B cell (primary cell): ENCODE data around the gene GPR158. TPM values are rescaled to one million over a fixed set of nuclear protein-coding genes. Genes with fewer than 3 reads are reported as not detected.

Experiments
- ATAC-seq: fragments of 200-7000 bp; cut with Tn5 transposase; one replicate; pipeline ENCODE4 v1.10.0; 2021; ENCODE audit warnings: low read depth, mild to moderate bottlenecking, moderate number of reproducible peaks, moderate library complexity
- CTCF ChIA-PET: fragments of 350-600 bp; sonication (Branson Sonifier 250); formaldehyde crosslinking; loops from one replicate; lab custom pipeline; 2021; ENCODE audit warnings: antibody characterized with exemption, inconsistent platforms; lab: Charles Lee
- POLR2A ChIA-PET: fragments of 350-600 bp; sonication (Branson Sonifier 250); formaldehyde crosslinking; loops from one replicate; lab custom pipeline; 2021; ENCODE audit warnings: antibody characterized with exemption; lab: Charles Lee
- DNase-seq: peaks from one replicate; pipeline ENCODE4 v3.0.0; 2013
- H2AFZ ChIP-seq: 2 replicates; pipeline ENCODE4 v1.6.1; 2012; ENCODE audit warnings: mild to moderate bottlenecking, low read depth, low read length; ENCODE audit not compliant: insufficient read depth, poor library complexity, severe bottlenecking
- H3K27ac ChIP-seq, 2 donors: 1 replicate in 1 of 2; 2 replicates in 1 of 2; pipeline ENCODE4 v1.5.1; 2012 to 2013; ENCODE audit warnings: low read length in 2 of 2, mild to moderate bottlenecking in 2 of 2, moderate library complexity in 1 of 2
- H3K27me3 ChIP-seq, 4 experiments: fragments of 200-600 bp in 1 of 4; sonication (generic) in 1 of 4; replicated peaks in 1 of 4; 1 replicate in 2 of 4; 2 replicates in 2 of 4; pipeline versions ENCODE4 v1.6.1 to v1.7.0; 2013 to 2016; ENCODE audit warnings: low read length in 3 of 4, mild to moderate bottlenecking in 2 of 4, mixed read lengths in 1 of 4, moderate library complexity in 1 of 4; ENCODE audit not compliant: insufficient read depth in 4 of 4, control insufficient read depth in 3 of 4; ENCODE audit errors: control extremely low read depth in 1 of 4
- H3K36me3 ChIP-seq, 2 experiments: replicated peaks in 1 of 2; 1 replicate in 1 of 2; 2 replicates in 1 of 2; pipeline versions ENCODE4 v1.6.1 to v1.7.1; 2013; ENCODE audit warnings: low read length in 1 of 2; ENCODE audit not compliant: insufficient read depth in 2 of 2, control insufficient read depth in 1 of 2; ENCODE audit errors: control extremely low read depth in 1 of 2, extremely low read depth in 1 of 2
- H3K4me1 ChIP-seq, 2 donors: fragments of 200-600 bp in 1 of 2; sonication (generic) in 1 of 2; 1 replicate in 1 of 2; 2 replicates in 1 of 2; pipeline versions ENCODE4 v1.5.1 to v1.6.1; 2013 to 2017; ENCODE audit warnings: low read length in 2 of 2; ENCODE audit not compliant: control insufficient read depth in 2 of 2, insufficient read depth in 2 of 2
- H3K4me2 ChIP-seq: replicated peaks from 2 replicates; pipeline ENCODE3; 2012; ENCODE audit warnings: mild to moderate bottlenecking, low read depth, low read length; ENCODE audit not compliant: poor library complexity, severe bottlenecking
- H3K4me3 ChIP-seq, 5 experiments: fragments of 200-600 bp in 1 of 5; sonication (generic) in 1 of 5; 1 replicate in 3 of 5; 2 replicates in 2 of 5; pipeline versions ENCODE4 v1.5.1 to v1.7.0; 2011 to 2016; ENCODE audit warnings: low read length in 4 of 5, mild to moderate bottlenecking in 4 of 5, low read depth in 2 of 5, control low read depth in 1 of 5, moderate library complexity in 1 of 5; ENCODE audit not compliant: insufficient read depth in 1 of 5; ENCODE audit errors: control extremely low read depth in 1 of 5, extremely low read depth in 1 of 5
- H3K79me2 ChIP-seq: fragments of 200-600 bp; sonication (generic); one replicate; pipeline ENCODE4 v1.6.0; 2016; ENCODE audit warnings: low read length; ENCODE audit not compliant: control insufficient read depth, insufficient read depth
- H3K9ac ChIP-seq: fragments of 200-600 bp; sonication (generic); 2 replicates; pipeline ENCODE4 v1.6.1; 2017; ENCODE audit warnings: mild to moderate bottlenecking, low read length, moderate library complexity
- H3K9me3 ChIP-seq, 3 donors: one replicate each; pipeline versions ENCODE4 v1.6.1 to v1.7.1; 2013; ENCODE audit warnings: low read length in 2 of 3; ENCODE audit not compliant: control insufficient read depth in 2 of 3, insufficient read depth in 1 of 3; ENCODE audit errors: control extremely low read depth in 1 of 3
- H4K20me1 ChIP-seq: 2 replicates; pipeline ENCODE4 v1.6.0; 2012; ENCODE audit warnings: mild to moderate bottlenecking, low read length; ENCODE audit not compliant: insufficient read depth, control insufficient read depth, poor library complexity, severe bottlenecking
- H3K27ac Mint-ChIP-seq: one replicate; pipeline ENCODE4 v1.8.0; 2021; ENCODE audit warnings: mixed read lengths
- H3K27me3 Mint-ChIP-seq: one replicate; pipeline ENCODE4 v1.8.0; 2021; ENCODE audit warnings: mixed read lengths
- H3K4me1 Mint-ChIP-seq: one replicate; pipeline ENCODE4 v1.8.0; 2021; ENCODE audit warnings: mixed read lengths
- H3K4me3 Mint-ChIP-seq: one replicate; pipeline ENCODE4 v1.8.0; 2021; ENCODE audit warnings: mixed read lengths
- H3K9me3 Mint-ChIP-seq: one replicate; pipeline ENCODE4 v1.8.0; 2022; ENCODE audit warnings: mixed read lengths; ENCODE audit not compliant: insufficient read depth
- EZH2 ChIP-seq: IDR thresholded peaks from 2 replicates; pipeline ENCODE4 v1.6.1; 2012; ENCODE audit warnings: borderline replicate concordance, low read depth, mild to moderate bottlenecking, moderate library complexity, low read length; ENCODE audit not compliant: insufficient read depth, poor library complexity, severe bottlenecking
- WGBS: methylation state at CpG from one replicate; pipeline ENCODE4 v1.1.5; 2013; ENCODE audit warnings: missing lambda C conversion rate; ENCODE audit not compliant: insufficient coverage; 5-methylcytosine and 5-hydroxymethylcytosine counted together
- intact Hi-C: fragments of 100-400 bp; cut with micrococcal nuclease; formaldehyde crosslinking; loops from one replicate; pipeline ENCODE4 v1.10.0; 2022
- polyA plus RNA-seq: library from polyadenylated mRNA; depleted of rRNA; stranded (reverse); fragments of >200 nt; gene quantifications from 2 replicates; pipeline ENCODE4 v1.2.3, GENCODE V29; 2012
- total RNA-seq, 2 donors: library from RNA; stranded (reverse); fragments of 120-200 nt in 1 of 2; gene quantifications; 1 replicate in 1 of 2; 2 replicates in 1 of 2; pipeline versions ENCODE4 v1.2.3 to v1.2.4, GENCODE V29; 2013 to 2022
- TF ChIP-seq, protein P1 (sequence below): fragments of 200-600 bp; IDR thresholded peaks from one replicate; pipeline ENCODE4 v1.8.0; 2022; ENCODE audit warnings: antibody characterized with exemption, mild to moderate bottlenecking

The GPR158 gene
- total and polyA plus RNA-seq, 2 donors (not counting 1 experiment from before 2014, with no cell fraction given): not detected

DNA sequence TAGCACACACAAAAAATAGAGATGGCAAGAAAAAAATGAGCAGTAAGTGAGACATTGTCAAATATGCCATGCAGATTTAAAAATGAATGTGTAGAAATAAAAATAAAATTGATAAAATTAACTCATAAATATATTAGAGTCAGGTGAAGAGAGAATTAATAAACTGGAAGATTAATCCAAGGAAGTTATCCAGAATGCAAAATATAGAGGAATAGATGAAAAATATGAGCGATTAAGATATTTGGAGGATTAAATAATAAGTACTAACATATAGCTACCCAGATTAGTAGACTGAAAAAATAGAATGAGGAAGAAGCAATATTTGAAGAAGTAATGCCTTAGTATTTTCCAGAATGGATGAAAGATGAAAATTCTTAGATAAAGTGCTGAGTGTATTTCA is 103.4 kb downstream of the GPR158 start:
- WGBS: no CpG with 5 or more reads among the region's 1 CpG

DNA sequence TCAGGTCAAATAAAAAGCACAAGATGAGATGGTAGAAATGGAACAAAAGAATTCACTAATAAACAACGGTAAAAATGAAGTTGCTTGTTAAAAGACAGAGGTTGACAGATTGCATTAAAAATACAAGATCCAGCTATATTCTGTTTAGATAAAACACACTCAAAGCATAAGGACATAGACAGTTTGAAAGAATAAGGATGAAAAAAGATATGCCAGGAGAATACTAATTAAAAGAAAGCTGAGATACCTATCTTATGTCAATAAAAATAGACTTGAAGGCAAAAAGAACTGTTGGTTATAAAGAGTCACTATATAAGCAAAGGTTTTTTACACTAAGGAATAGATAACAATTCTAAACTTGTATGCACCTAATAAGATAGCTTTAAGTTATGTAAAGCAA is 105.3 kb downstream of the GPR158 start:
- no CpG with 5 or more reads among the region's 1 CpG for WGBS
- Histone ChIP-seq H2AFZ (no peak overlapping the region), H3K27ac (no peak overlapping the region), H3K4me3 (no peak overlapping the region), H3K36me3 (no peaks in the 10 kb centered on the region), H3K4me1 (no peaks in the 10 kb centered on the region), H4K20me1 (no peaks in the 10 kb centered on the region), H3K9ac (no peak overlapping the region), H3K4me2 (no peak overlapping the region), H3K27me3 (no peaks in the 10 kb centered on the region), H3K79me2 (no peaks in the 10 kb centered on the region), H3K9me3 (peaks cover 4 to 9% (median 5%) of the 10 kb centered on the region in 3 donors)
- CTCF ChIA-PET: no interaction called here
- TF ChIP-seq, protein P1, sequence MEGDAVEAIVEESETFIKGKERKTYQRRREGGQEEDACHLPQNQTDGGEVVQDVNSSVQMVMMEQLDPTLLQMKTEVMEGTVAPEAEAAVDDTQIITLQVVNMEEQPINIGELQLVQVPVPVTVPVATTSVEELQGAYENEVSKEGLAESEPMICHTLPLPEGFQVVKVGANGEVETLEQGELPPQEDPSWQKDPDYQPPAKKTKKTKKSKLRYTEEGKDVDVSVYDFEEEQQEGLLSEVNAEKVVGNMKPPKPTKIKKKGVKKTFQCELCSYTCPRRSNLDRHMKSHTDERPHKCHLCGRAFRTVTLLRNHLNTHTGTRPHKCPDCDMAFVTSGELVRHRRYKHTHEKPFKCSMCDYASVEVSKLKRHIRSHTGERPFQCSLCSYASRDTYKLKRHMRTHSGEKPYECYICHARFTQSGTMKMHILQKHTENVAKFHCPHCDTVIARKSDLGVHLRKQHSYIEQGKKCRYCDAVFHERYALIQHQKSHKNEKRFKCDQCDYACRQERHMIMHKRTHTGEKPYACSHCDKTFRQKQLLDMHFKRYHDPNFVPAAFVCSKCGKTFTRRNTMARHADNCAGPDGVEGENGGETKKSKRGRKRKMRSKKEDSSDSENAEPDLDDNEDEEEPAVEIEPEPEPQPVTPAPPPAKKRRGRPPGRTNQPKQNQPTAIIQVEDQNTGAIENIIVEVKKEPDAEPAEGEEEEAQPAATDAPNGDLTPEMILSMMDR: no peak
- no peak for TF ChIP-seq EZH2
- Mint-ChIP-seq H3K9me3 (peaks cover 16% of the 10 kb centered on the region), H3K4me1 (no peaks in the 10 kb centered on the region), H3K4me3 (no peak overlapping the region), H3K27ac (no peak overlapping the region), H3K27me3 (no peaks in the 10 kb centered on the region)
- intact Hi-C loops: no loop called here
- DNase-seq (no peak), ATAC-seq (no peak)
- POLR2A ChIA-PET: no interaction called here

More for the DNA sequence above, 103.4 kb downstream of the GPR158 start:
- ChIA-PET POLR2A (no interaction called here), CTCF (no interaction called here)
- no peaks in the 10 kb centered on the region for H3K4me1 Mint-ChIP-seq
- peaks cover 4 to 9% (median 5%) of the 10 kb centered on the region in 3 donors for H3K9me3 ChIP-seq
- no peak for DNase-seq
- H3K9me3 Mint-ChIP-seq: peaks cover 13% of the 10 kb centered on the region
- no peak for ATAC-seq
- no peaks in the 10 kb centered on the region for H3K27me3 ChIP-seq
- no peak overlapping the region for H3K4me2 ChIP-seq
- no peaks in the 10 kb centered on the region for H3K79me2 ChIP-seq
- H3K9ac ChIP-seq: no peak overlapping the region
- no peak overlapping the region for H3K27ac ChIP-seq
- H2AFZ ChIP-seq: no peak overlapping the region
- H3K36me3 ChIP-seq: no peaks in the 10 kb centered on the region
- H3K4me3 ChIP-seq: no peak overlapping the region
- no peaks in the 10 kb centered on the region for H4K20me1 ChIP-seq
- H3K27me3 Mint-ChIP-seq: no peaks in the 10 kb centered on the region
- TF ChIP-seq, protein P1: no peak
- no peak for TF ChIP-seq EZH2
- intact Hi-C loops: no loop called here
- H3K4me3 Mint-ChIP-seq: no peak overlapping the region
- H3K27ac Mint-ChIP-seq: no peak overlapping the region
- H3K4me1 ChIP-seq: no peaks in the 10 kb centered on the region
